ENCODE results near the gene SIRT7. TPM values are rescaled to one million over a fixed set of nuclear protein-coding genes. Genes with fewer than 3 reads are reported as not detected.
"Not testable (repeated sequence)": the region's sequence is repeated elsewhere in the genome, so short reads cannot be mapped to it uniquely, and the experiment has no call there.

SIRT7 gene
- total RNA-seq, 1 experiment from 2014 or later, result 78.3 TPM

- Histone ChIP-seq H4K20me1 (ENCODE audit: insufficient read depth) (peaks cover 17% of the 10 kb centered on the region), H3K27ac (no peak overlapping the region), H3K4me2 (no peak overlapping the region), H3F3A (ENCODE audit: insufficient read depth, low read depth) (peaks cover 47% of the 10 kb centered on the region), H3K9me3 (ENCODE audit: insufficient read depth, low read depth) (no peaks in the 10 kb centered on the region), H3K79me2 (ENCODE audit: low read depth) (peaks cover 78% of the 10 kb centered on the region), H3K36me3 (ENCODE audit: low read depth) (no peaks in the 10 kb centered on the region), H3K9me2 (ENCODE audit: insufficient read depth) (no peaks in the 10 kb centered on the region), H3K27me3 (ENCODE audit: insufficient read depth, low read depth) (no peaks in the 10 kb centered on the region), H3K4me1 (replicated peaks; ENCODE audit: insufficient read depth) (peaks cover 59% of the 10 kb centered on the region), H2AFZ (no peak overlapping the region), H3K4me3 (no peak overlapping the region)
- CTCF ChIA-PET, result no interaction called here
- no TSS peak for BruUV-seq (replicated peaks)
- no peak for DNase-seq
- TF ChIP-seq EZH2 (IDR thresholded peaks at IDR 0.05; ENCODE audit: low read depth) (no peak), CTCF (conservative IDR thresholded peaks at IDR 0.05) (no peak)
- intact Hi-C loops (cut with micrococcal nuclease; ENCODE audit: unreplicated experiment), result no loop called here
- POLR2A ChIA-PET (ENCODE audit: unreplicated experiment), result no interaction called here
These were observed 3.5 kb upstream of the SIRT7 start for GRCh38 chr17:81921537-81921862.

DNA sequence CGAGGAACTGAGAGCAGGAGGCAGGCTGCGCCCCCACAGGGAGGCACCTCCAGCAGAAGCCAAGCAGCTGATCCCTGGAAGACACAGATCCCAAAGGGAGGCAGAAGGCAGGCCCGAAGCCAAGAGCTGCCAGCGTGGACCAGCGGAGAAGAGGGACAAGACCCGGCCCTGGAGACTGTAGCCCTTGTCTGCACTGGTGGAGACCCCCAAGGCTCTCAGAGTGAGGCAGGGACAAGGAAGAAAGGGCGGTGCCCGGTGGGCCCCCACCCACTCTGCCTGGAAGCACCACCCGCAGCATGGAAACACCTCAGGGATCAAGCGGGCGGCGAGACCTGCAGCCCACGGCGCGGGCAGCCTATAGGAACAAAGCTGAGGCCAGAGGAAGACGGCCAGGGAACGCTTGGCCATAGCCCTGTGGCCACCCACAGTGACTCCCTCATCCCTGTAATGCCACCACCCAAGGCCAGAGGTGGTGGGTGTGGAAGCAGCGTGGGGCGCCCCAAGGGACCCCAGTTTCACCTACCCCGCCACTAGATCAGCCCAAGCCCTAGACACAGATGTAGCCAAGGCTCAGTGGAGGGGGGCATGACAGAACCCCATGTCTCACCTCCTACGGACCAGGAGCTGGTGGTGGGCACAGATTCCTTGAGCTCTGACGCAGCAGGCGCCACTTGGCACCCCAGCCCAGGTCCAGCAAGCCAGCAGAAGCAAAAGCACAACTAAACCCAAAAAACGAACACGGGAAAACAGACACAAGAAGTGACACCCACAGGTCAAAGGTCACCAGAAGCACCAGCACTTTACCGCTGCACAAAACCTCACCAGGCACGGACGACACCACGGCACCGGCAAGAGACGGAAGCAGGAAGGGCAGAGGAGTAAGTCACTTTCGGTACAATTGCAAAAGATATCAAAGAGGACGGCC lies 2.9 kb upstream of the SIRT7 start:
- Histone ChIP-seq H3K9me2 (ENCODE audit: insufficient read depth) (no peaks in the 10 kb centered on the region), H3K4me2 (no peak overlapping the region), H3F3A (ENCODE audit: insufficient read depth, low read depth) (peaks cover 49% of the 10 kb centered on the region), H3K4me3 (no peak overlapping the region), H4K20me1 (ENCODE audit: insufficient read depth) (peaks cover 14% of the 10 kb centered on the region), H3K27ac (no peak overlapping the region), H2AFZ (no peak overlapping the region), H3K27me3 (ENCODE audit: insufficient read depth, low read depth) (no peaks in the 10 kb centered on the region), H3K79me2 (ENCODE audit: low read depth) (peaks cover 76% of the 10 kb centered on the region), H3K9me3 (ENCODE audit: insufficient read depth, low read depth) (no peaks in the 10 kb centered on the region), H3K4me1 (replicated peaks; ENCODE audit: insufficient read depth) (peaks cover 61% of the 10 kb centered on the region), H3K36me3 (ENCODE audit: low read depth) (no peaks in the 10 kb centered on the region)
- BruUV-seq (replicated peaks), result no TSS peak
- TF ChIP-seq CTCF (conservative IDR thresholded peaks at IDR 0.05) (no peak), EZH2 (IDR thresholded peaks at IDR 0.05; ENCODE audit: low read depth) (no peak)
- POLR2A ChIA-PET (ENCODE audit: unreplicated experiment), result interaction anchor here (0.6 kb wide), 2 partner anchors 47 to 178 kb away, joined by 4 to 6 read pairs; no protein-coding TSS in a partner anchor
- CTCF ChIA-PET, result no interaction called here
- no peak for DNase-seq
- intact Hi-C loops (cut with micrococcal nuclease; ENCODE audit: unreplicated experiment), result no loop called here

GRCh38 chr17:81918832-81919545 lies 1.0 kb upstream of the SIRT7 start:
- Histone ChIP-seq H3K27ac (0 out of 2 replicates have a peak overlapping the region, but pooled peaks have one; percentile 6), H3K4me1 (replicated peaks; ENCODE audit: insufficient read depth) (peaks cover 44% of the 10 kb centered on the region), H3K9me3 (ENCODE audit: insufficient read depth, low read depth) (no peaks in the 10 kb centered on the region), H4K20me1 (ENCODE audit: insufficient read depth) (peaks cover 12% of the 10 kb centered on the region; the same call in 1 of the 2 replicates), H2AFZ (no peak overlapping the region), H3K36me3 (ENCODE audit: low read depth) (no peaks in the 10 kb centered on the region), H3K4me3 (no peak overlapping the region), H3K27me3 (ENCODE audit: insufficient read depth, low read depth) (no peaks in the 10 kb centered on the region), H3K9me2 (ENCODE audit: insufficient read depth) (no peaks in the 10 kb centered on the region), H3K4me2 (peak overlapping the region; percentile 64), H3F3A (ENCODE audit: insufficient read depth, low read depth) (peaks cover 51% of the 10 kb centered on the region), H3K79me2 (ENCODE audit: low read depth) (peaks cover 71% of the 10 kb centered on the region)
- ChIA-PET POLR2A (ENCODE audit: unreplicated experiment) (no interaction called here), CTCF (no interaction called here)
- TF ChIP-seq EZH2 (IDR thresholded peaks at IDR 0.05; ENCODE audit: low read depth), result no peak
- TF ChIP-seq CTCF (conservative IDR thresholded peaks at IDR 0.05), result no peak
- peak; percentile 53 to 61 for DNase-seq
- intact Hi-C loops (cut with micrococcal nuclease; ENCODE audit: unreplicated experiment), result loop anchor here (1.0 kb wide), 1 partner anchor 7 kb away; no protein-coding TSS in a partner anchor
- BruUV-seq (replicated peaks), result no TSS peak

- H3K9me3 ChIP-seq (ENCODE audit: insufficient read depth, low read depth); H2AFZ ChIP-seq; H3K9me2 ChIP-seq (ENCODE audit: insufficient read depth); DNase-seq; H3K27ac ChIP-seq; POLR2A ChIA-PET (ENCODE audit: unreplicated experiment); H3K27me3 ChIP-seq (ENCODE audit: insufficient read depth, low read depth); BruUV-seq (replicated peaks); CTCF ChIA-PET; H3K36me3 ChIP-seq (ENCODE audit: low read depth): not testable (repeated sequence)
- Histone ChIP-seq H3K79me2 (ENCODE audit: low read depth) (peaks cover 70% of the 10 kb centered on the region), H3K4me1 (replicated peaks; ENCODE audit: insufficient read depth) (peaks cover 47% of the 10 kb centered on the region), H3F3A (ENCODE audit: insufficient read depth, low read depth) (peaks cover 52% of the 10 kb centered on the region), H3K4me3 (peak overlapping the region; percentile 29; the same call in 1 of the 2 replicates), H4K20me1 (ENCODE audit: insufficient read depth) (peaks cover 12% of the 10 kb centered on the region; the same call in 1 of the 2 replicates), H3K4me2 (peak overlapping the region; percentile 64)
- intact Hi-C loops (cut with micrococcal nuclease; ENCODE audit: unreplicated experiment), result loop anchor here (1.0 kb wide), 1 partner anchor 8 kb away; no protein-coding TSS in a partner anchor
These were observed 325 bp upstream of the SIRT7 start for GRCh38 chr17:81918333-81918669.
